Trophoblast cell (in vitro differentiated cells and primary cell): ENCODE data around the gene GRK1.

Experiments
- DNase-seq, 2 donors: peaks; one replicate each; pipeline ENCODE4 v3.0.0-alpha.2; 2016
- H2AFZ ChIP-seq: 2 replicates; pipeline ENCODE4 v1.6.1; 2013; ENCODE audit warnings: low read length, moderate library complexity, mild to moderate bottlenecking; ENCODE audit not compliant: insufficient read depth, poor library complexity
- H2AK5ac ChIP-seq: 2 replicates; pipeline ENCODE4 v1.6.1; 2013; ENCODE audit warnings: mild to moderate bottlenecking, low read length
- H2BK120ac ChIP-seq: 2 replicates; pipeline ENCODE4 v1.6.1; 2013; ENCODE audit warnings: low read length, mild to moderate bottlenecking, moderate library complexity; ENCODE audit not compliant: insufficient read depth, poor library complexity
- H2BK12ac ChIP-seq: 2 replicates; pipeline ENCODE4 v1.6.1; 2013; ENCODE audit warnings: mild to moderate bottlenecking, low read length, moderate library complexity
- H2BK5ac ChIP-seq: 2 replicates; pipeline ENCODE4 v1.6.1; 2013; ENCODE audit warnings: low read length, low read depth, moderate library complexity, mild to moderate bottlenecking; ENCODE audit not compliant: poor library complexity
- H3K14ac ChIP-seq: 2 replicates; pipeline ENCODE4 v1.6.1; 2013; ENCODE audit warnings: mild to moderate bottlenecking, low read length
- H3K18ac ChIP-seq: 2 replicates; pipeline ENCODE4 v1.6.1; 2013; ENCODE audit warnings: mild to moderate bottlenecking, low read length
- H3K23ac ChIP-seq: 2 replicates; pipeline ENCODE4 v1.6.1; 2013; ENCODE audit warnings: low read length
- H3K27ac ChIP-seq: 2 replicates; pipeline ENCODE4 v1.5.1; 2013; ENCODE audit warnings: low read depth, mild to moderate bottlenecking, inconsistent platforms, low read length, moderate library complexity
- H3K27me3 ChIP-seq: 2 replicates; pipeline ENCODE4 v1.6.1; 2013; ENCODE audit warnings: inconsistent platforms, mild to moderate bottlenecking, low read length, moderate library complexity; ENCODE audit not compliant: insufficient read depth
- H3K36me3 ChIP-seq, 2 experiments: 1 replicate in 1 of 2; 2 replicates in 1 of 2; pipeline ENCODE4 v1.6.1; 2013; ENCODE audit warnings: low read length in 2 of 2, mild to moderate bottlenecking in 2 of 2, moderate library complexity in 1 of 2; ENCODE audit not compliant: insufficient read depth in 2 of 2, control insufficient read depth in 1 of 2
- H3K4ac ChIP-seq: 2 replicates; pipeline ENCODE4 v1.6.1; 2013; ENCODE audit warnings: low read depth, mild to moderate bottlenecking, low read length, moderate library complexity
- H3K4me1 ChIP-seq, 2 experiments: 1 replicate in 1 of 2; 2 replicates in 1 of 2; pipeline ENCODE4 v1.6.1; 2013; ENCODE audit warnings: low read length in 2 of 2, mild to moderate bottlenecking in 2 of 2, moderate library complexity in 1 of 2; ENCODE audit not compliant: insufficient read depth in 2 of 2, control insufficient read depth in 1 of 2
- H3K4me2 ChIP-seq: 2 replicates; pipeline ENCODE4 v1.6.1; 2013; ENCODE audit warnings: inconsistent platforms, mild to moderate bottlenecking, low read length, moderate library complexity
- H3K4me3 ChIP-seq: 2 replicates; pipeline ENCODE4 v1.5.1; 2013; ENCODE audit warnings: mild to moderate bottlenecking, low read depth, low read length, inconsistent platforms
- H3K79me1 ChIP-seq: one replicate; pipeline ENCODE4 v1.6.1; 2013; ENCODE audit warnings: low read length
- H3K79me2 ChIP-seq: 2 replicates; pipeline ENCODE4 v1.6.1; 2013; ENCODE audit warnings: low read length, mild to moderate bottlenecking; ENCODE audit not compliant: control insufficient read depth, insufficient read depth, poor library complexity
- H3K9ac ChIP-seq: 2 replicates; pipeline ENCODE4 v1.6.1; 2013; ENCODE audit warnings: mild to moderate bottlenecking, low read length
- H3K9me3 ChIP-seq: 2 replicates; pipeline ENCODE4 v1.6.1; 2013; ENCODE audit warnings: low read depth, mild to moderate bottlenecking, control low read depth, inconsistent platforms, low read length; ENCODE audit not compliant: insufficient read depth
- H4K12ac ChIP-seq: 2 replicates; pipeline ENCODE4 v1.6.1; 2013; ENCODE audit warnings: low read depth, mild to moderate bottlenecking, low read length, moderate library complexity
- H4K8ac ChIP-seq: 2 replicates; pipeline ENCODE4 v1.6.1; 2013; ENCODE audit warnings: low read depth, mild to moderate bottlenecking, low read length, moderate library complexity
- H4K91ac ChIP-seq: one replicate; pipeline ENCODE4 v1.6.1; 2013; ENCODE audit warnings: low read depth, mild to moderate bottlenecking, low read length, moderate library complexity
- WGBS: extraction: QIAGEN DNeasy Blood & Tissue Kit; methylation state at CpG from one replicate; pipeline ENCODE4 v1.1.7; 2013; ENCODE audit warnings: missing lambda C conversion rate; ENCODE audit not compliant: insufficient read length, insufficient coverage; ENCODE audit errors: extremely low coverage; 5-methylcytosine and 5-hydroxymethylcytosine counted together

GRK1 gene

DNA sequence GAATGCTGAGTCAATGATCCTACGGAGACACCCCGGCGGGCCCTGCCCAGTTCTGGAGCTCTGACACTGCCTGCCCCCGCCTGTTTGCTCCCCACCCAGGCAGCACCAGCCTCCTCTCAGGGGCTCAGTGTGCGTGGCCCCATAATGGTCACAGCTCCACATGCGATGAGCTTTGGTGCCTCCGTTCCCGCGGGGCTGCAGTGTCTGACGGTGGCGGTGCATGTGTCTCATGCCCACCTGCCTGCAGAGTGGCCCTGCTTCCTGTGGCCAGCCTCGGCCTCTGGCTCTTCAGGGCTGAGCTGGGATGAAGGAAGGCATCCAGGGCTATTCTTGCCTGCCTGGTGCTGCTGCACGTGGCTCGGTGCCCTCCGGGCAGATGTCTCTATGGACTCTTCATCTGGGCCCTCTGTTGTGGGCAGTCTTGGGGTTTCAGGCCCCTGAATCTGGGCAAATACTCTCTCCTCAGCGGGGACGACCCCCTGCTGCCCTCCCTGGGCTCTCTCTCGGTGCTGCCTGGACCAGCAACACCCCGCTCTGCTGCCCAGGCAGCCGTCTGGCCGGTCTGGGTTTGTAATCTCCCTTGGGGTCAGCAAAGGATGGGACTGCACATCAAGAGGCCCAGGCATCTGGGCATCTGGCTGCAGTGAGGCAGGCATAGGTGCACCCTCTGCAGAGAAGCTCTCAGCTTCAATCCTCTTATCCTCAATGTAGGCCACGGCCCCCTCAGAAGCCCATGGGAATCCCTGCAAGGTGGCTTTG, 72.7 kb downstream of the GRK1 start:
- no peaks in the 10 kb centered on the region for H3K27me3 ChIP-seq
- no peak overlapping the region for H3K18ac ChIP-seq
- H3K23ac ChIP-seq = no peak overlapping the region
- H3K36me3 ChIP-seq = no peaks in the 10 kb centered on the region
- no peak overlapping the region for H2AFZ ChIP-seq
- no peak overlapping the region for H2BK12ac ChIP-seq
- H3K9me3 ChIP-seq = peaks cover 7% of the 10 kb centered on the region
- no CpG with 5 or more reads among the region's 22 CpGs for WGBS
- H3K4me3 ChIP-seq = no peak overlapping the region
- H4K8ac ChIP-seq = no peak overlapping the region
- H3K27ac ChIP-seq = no peak overlapping the region
- H2BK120ac ChIP-seq = no peak overlapping the region
- no peak overlapping the region for H3K14ac ChIP-seq
- no peak overlapping the region for H3K4me2 ChIP-seq
- no peak overlapping the region for H2AK5ac ChIP-seq
- peaks cover 0 to 5% of the 10 kb centered on the region in 2 experiments for H3K4me1 ChIP-seq
- H2BK5ac ChIP-seq = no peak overlapping the region
- no peaks in the 10 kb centered on the region for H3K79me2 ChIP-seq
- H4K12ac ChIP-seq = no peak overlapping the region
- H3K9ac ChIP-seq = no peak overlapping the region
- no peak for DNase-seq
- no peak overlapping the region for H4K91ac ChIP-seq
- H3K4ac ChIP-seq = no peak overlapping the region
- no peaks in the 10 kb centered on the region for H3K79me1 ChIP-seq

DNA sequence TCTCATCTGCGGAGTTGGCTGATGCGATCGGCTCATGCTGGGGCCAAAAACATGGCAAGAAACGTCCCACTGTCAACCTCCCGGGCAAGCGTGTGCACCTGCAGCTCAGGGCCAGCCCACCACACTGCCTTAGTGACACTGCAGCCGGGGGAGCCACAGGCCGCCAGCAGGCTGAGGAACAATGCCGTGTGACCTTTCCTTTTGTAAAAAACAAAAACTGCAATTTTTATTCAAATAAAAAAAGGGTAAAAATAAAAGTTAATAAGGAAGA, 73.2 kb downstream of the GRK1 start:
- Histone ChIP-seq H3K4me3 (no peak overlapping the region), H2AFZ (no peak overlapping the region), H3K4ac (no peak overlapping the region), H3K14ac (no peak overlapping the region), H3K79me2 (no peaks in the 10 kb centered on the region), H4K91ac (no peak overlapping the region), H3K23ac (no peak overlapping the region), H2BK5ac (no peak overlapping the region), H3K4me2 (no peak overlapping the region), H2BK12ac (no peak overlapping the region), H3K27me3 (no peaks in the 10 kb centered on the region), H4K12ac (no peak overlapping the region), H3K9ac (no peak overlapping the region), H3K4me1 (peaks cover 0 to 6% of the 10 kb centered on the region in 2 experiments), H4K8ac (no peak overlapping the region), H3K18ac (no peak overlapping the region), H3K9me3 (peaks cover 7% of the 10 kb centered on the region), H3K27ac (no peak overlapping the region), H2BK120ac (no peak overlapping the region), H3K79me1 (no peaks in the 10 kb centered on the region), H2AK5ac (no peak overlapping the region), H3K36me3 (no peaks in the 10 kb centered on the region)
- WGBS = no CpG with 5 or more reads among the region's 9 CpGs
- no peak for DNase-seq

DNA sequence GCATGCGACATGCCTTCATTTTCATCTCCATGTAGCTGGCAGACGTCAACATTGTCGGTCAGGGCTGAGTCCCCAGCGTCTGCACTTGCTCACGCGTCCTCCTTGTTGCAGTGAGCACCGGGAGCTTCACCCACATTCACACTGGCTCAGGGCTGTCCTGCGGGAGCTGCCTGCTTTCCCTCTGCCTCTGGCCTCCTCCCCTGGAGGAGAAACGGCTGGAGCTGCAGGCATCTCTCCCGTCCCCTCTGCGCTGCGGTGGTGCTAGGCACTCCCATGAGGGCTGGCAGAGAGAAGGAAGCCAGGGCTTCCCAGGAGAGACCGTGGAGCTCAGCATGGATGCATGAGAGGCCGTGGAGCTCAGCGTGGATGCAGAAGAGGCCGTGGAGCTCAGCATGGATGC, 73.6 kb downstream of the GRK1 start:
- Histone ChIP-seq H2BK5ac (no peak overlapping the region), H2BK12ac (no peak overlapping the region), H3K4me2 (no peak overlapping the region), H4K91ac (no peak overlapping the region), H3K9ac (no peak overlapping the region), H3K4me1 (peaks cover 0 to 6% of the 10 kb centered on the region in 2 experiments), H3K23ac (no peak overlapping the region), H3K27me3 (no peaks in the 10 kb centered on the region), H2AK5ac (no peak overlapping the region), H2AFZ (no peak overlapping the region), H4K12ac (no peak overlapping the region), H3K4me3 (no peak overlapping the region), H3K4ac (no peak overlapping the region), H3K79me1 (no peaks in the 10 kb centered on the region), H3K14ac (no peak overlapping the region), H4K8ac (no peak overlapping the region), H2BK120ac (no peak overlapping the region), H3K79me2 (no peaks in the 10 kb centered on the region), H3K9me3 (peaks cover 6% of the 10 kb centered on the region), H3K36me3 (no peaks in the 10 kb centered on the region), H3K27ac (no peak overlapping the region), H3K18ac (no peak overlapping the region)
- no peak for DNase-seq
- WGBS = no CpG with 5 or more reads among the region's 16 CpGs

DNA sequence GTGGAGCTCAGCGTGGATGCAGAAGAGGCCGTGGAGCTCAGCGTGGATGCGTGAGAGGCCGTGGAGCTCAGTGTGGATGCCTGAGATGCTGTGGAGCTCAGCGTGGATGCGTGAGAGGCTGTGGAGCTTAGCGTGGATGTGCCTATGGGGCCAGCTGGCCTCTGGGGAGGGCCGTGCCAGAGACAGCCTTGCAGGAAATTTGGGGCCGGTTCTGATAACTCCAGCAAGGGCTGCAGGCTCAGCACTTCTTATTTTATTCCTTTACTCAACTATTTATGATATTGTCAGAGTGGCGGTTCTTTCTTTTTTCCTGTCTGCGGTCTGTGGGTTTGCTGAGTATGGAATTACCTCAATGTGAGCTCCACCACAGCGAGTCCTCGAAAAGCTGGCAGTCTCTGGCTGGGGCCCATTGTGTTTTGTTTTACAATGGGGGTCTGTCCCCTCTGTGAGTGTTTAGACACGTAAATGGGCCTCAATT, 74.2 kb downstream of the GRK1 start:
- Histone ChIP-seq H2AK5ac (no peak overlapping the region), H3K23ac (no peak overlapping the region), H3K9ac (no peak overlapping the region), H4K12ac (no peak overlapping the region), H3K4me2 (no peak overlapping the region), H3K9me3 (peaks cover 4% of the 10 kb centered on the region), H2BK120ac (no peak overlapping the region), H3K27ac (no peak overlapping the region), H4K8ac (no peak overlapping the region), H2BK5ac (no peak overlapping the region), H2BK12ac (no peak overlapping the region), H3K79me1 (no peaks in the 10 kb centered on the region), H3K14ac (no peak overlapping the region), H4K91ac (no peak overlapping the region), H3K4me3 (no peak overlapping the region), H2AFZ (no peak overlapping the region), H3K79me2 (no peaks in the 10 kb centered on the region), H3K27me3 (no peaks in the 10 kb centered on the region), H3K4ac (no peak overlapping the region), H3K36me3 (no peaks in the 10 kb centered on the region), H3K18ac (no peak overlapping the region), H3K4me1 (peaks cover 0 to 6% of the 10 kb centered on the region in 2 experiments)
- WGBS = no CpG with 5 or more reads among the region's 15 CpGs
- no peak for DNase-seq
